H9 (cell line): ENCODE measurements around the gene HSD17B12. TPM values are rescaled to one million over a fixed set of nuclear protein-coding genes. Genes with fewer than 3 reads are reported as not detected.

Source experiments
- DNase-seq: peaks from one replicate; pipeline ENCODE4 v3.0.0-alpha.2; 2017
- H2AFZ ChIP-seq: one replicate; pipeline ENCODE4 v1.6.1; 2013; ENCODE audit warnings: mild to moderate bottlenecking, low read length, control low read depth, moderate library complexity
- H2AK5ac ChIP-seq: 2 replicates; pipeline ENCODE4 v1.6.1; 2013; ENCODE audit warnings: low read length, control low read depth, mixed read lengths; ENCODE audit not compliant: insufficient read length
- H2BK120ac ChIP-seq: one replicate; pipeline ENCODE4 v1.6.1; 2013; ENCODE audit warnings: low read depth, mild to moderate bottlenecking, low read length, control low read depth, inconsistent platforms; ENCODE audit not compliant: poor library complexity, severe bottlenecking
- H2BK12ac ChIP-seq: 2 replicates; pipeline ENCODE4 v1.6.1; 2013; ENCODE audit warnings: low read length, control low read depth, mixed read lengths, low read depth; ENCODE audit not compliant: insufficient read length
- H2BK15ac ChIP-seq: 2 replicates; pipeline ENCODE4 v1.6.1; 2013; ENCODE audit warnings: low read depth, low read length, control low read depth
- H2BK20ac ChIP-seq: one replicate; pipeline ENCODE4 v1.6.1; 2013; ENCODE audit warnings: low read depth, mild to moderate bottlenecking, low read length, control low read depth, inconsistent platforms; ENCODE audit not compliant: poor library complexity, severe bottlenecking
- H2BK5ac ChIP-seq: 2 replicates; pipeline ENCODE4 v1.6.1; 2013; ENCODE audit warnings: low read length, control low read depth, mixed read lengths; ENCODE audit not compliant: insufficient read length
- H3K14ac ChIP-seq: 2 replicates; pipeline ENCODE4 v1.6.1; 2013; ENCODE audit warnings: low read length, control low read depth; ENCODE audit not compliant: insufficient read depth
- H3K18ac ChIP-seq: 2 replicates; pipeline ENCODE4 v1.6.1; 2013; ENCODE audit warnings: low read depth, mild to moderate bottlenecking, mixed read lengths, low read length, control low read depth; ENCODE audit not compliant: insufficient read length
- H3K23ac ChIP-seq: 2 replicates; pipeline ENCODE4 v1.6.1; 2013; ENCODE audit warnings: low read length, control low read depth, mixed read lengths, low read depth; ENCODE audit not compliant: insufficient read length
- H3K23me2 ChIP-seq: 2 replicates; pipeline ENCODE4 v1.6.1; 2013; ENCODE audit warnings: low read depth, mild to moderate bottlenecking, mixed read lengths, low read length, control low read depth; ENCODE audit not compliant: insufficient read length, poor library complexity, severe bottlenecking
- H3K27ac ChIP-seq: 2 replicates; pipeline ENCODE4 v1.5.1; 2013; ENCODE audit warnings: low read length, control low read depth, mixed read lengths, low read depth; ENCODE audit not compliant: insufficient read length
- H3K27me3 ChIP-seq: 2 replicates; pipeline ENCODE4 v1.6.1; 2013; ENCODE audit warnings: low read length, control low read depth, inconsistent platforms; ENCODE audit not compliant: insufficient read depth
- H3K4ac ChIP-seq: 2 replicates; pipeline ENCODE4 v1.6.1; 2013; ENCODE audit warnings: low read depth, mild to moderate bottlenecking, control low read depth, inconsistent platforms, low read length, moderate library complexity
- H3K4me1 ChIP-seq: 2 replicates; pipeline ENCODE4 v1.6.1; 2013; ENCODE audit warnings: low read length, control low read depth, inconsistent platforms; ENCODE audit not compliant: insufficient read depth
- H3K4me2 ChIP-seq: 2 replicates; pipeline ENCODE4 v1.6.1; 2013; ENCODE audit warnings: low read length, control low read depth, mixed read lengths; ENCODE audit not compliant: insufficient read length, insufficient read depth
- H3K56ac ChIP-seq: 2 replicates; pipeline ENCODE4 v1.6.1; 2013; ENCODE audit warnings: low read depth, mild to moderate bottlenecking, mixed read lengths, low read length, control low read depth; ENCODE audit not compliant: insufficient read length
- H3K79me1 ChIP-seq: 2 replicates; pipeline ENCODE4 v1.6.1; 2013; ENCODE audit warnings: low read depth, mild to moderate bottlenecking, moderate library complexity, low read length, control low read depth, inconsistent platforms; ENCODE audit not compliant: insufficient read depth, poor library complexity, severe bottlenecking
- H3K79me2 ChIP-seq: 2 replicates; pipeline ENCODE4 v1.6.1; 2013; ENCODE audit warnings: low read length, control low read depth, inconsistent platforms; ENCODE audit not compliant: insufficient read depth
- H3K9ac ChIP-seq: 2 replicates; pipeline ENCODE4 v1.6.1; 2013; ENCODE audit warnings: low read length, control low read depth, mixed read lengths; ENCODE audit not compliant: insufficient read length; ENCODE audit errors: extremely low read depth
- H3K9me3 ChIP-seq: one replicate; pipeline ENCODE4 v1.6.1; 2013; ENCODE audit warnings: low read depth, low read length, inconsistent platforms; ENCODE audit not compliant: control insufficient read depth
- H3T11ph ChIP-seq: one replicate; pipeline ENCODE4 v1.6.1; 2013; ENCODE audit warnings: mild to moderate bottlenecking, low read length, control low read depth, inconsistent platforms
- H4K20me1 ChIP-seq: one replicate; pipeline ENCODE4 v1.6.1; 2013; ENCODE audit not compliant: control insufficient read depth, insufficient read length, insufficient read depth
- H4K5ac ChIP-seq: 2 replicates; pipeline ENCODE4 v1.6.1; 2013; ENCODE audit warnings: low read depth, mild to moderate bottlenecking, mixed read lengths, low read length, control low read depth; ENCODE audit not compliant: insufficient read length
- H4K8ac ChIP-seq: replicated peaks from 2 replicates; pipeline ENCODE4 v1.6.1; 2013; ENCODE audit warnings: low read length, control low read depth, mixed read lengths, low read depth; ENCODE audit not compliant: insufficient read length
- H4K91ac ChIP-seq: 2 replicates; pipeline ENCODE4 v1.6.1; 2013; ENCODE audit warnings: low read depth, mild to moderate bottlenecking, moderate library complexity, mixed read lengths, low read length, control low read depth; ENCODE audit not compliant: insufficient read length
- H3K27ac Mint-ChIP-seq, 3 experiments: 2 replicates in 2 of 3; 3 replicates in 1 of 3; pipeline ENCODE4 v1.8.0; 2020 to 2021; ENCODE audit warnings: mixed read lengths in 3 of 3, mild to moderate bottlenecking in 1 of 3, moderate library complexity in 1 of 3
- H3K27me3 Mint-ChIP-seq: 2 replicates; pipeline ENCODE4 v1.8.0; 2021; ENCODE audit warnings: low read depth, mild to moderate bottlenecking, moderate library complexity, mixed read lengths
- H3K36me3 Mint-ChIP-seq, 3 experiments: 2 replicates in 2 of 3; 3 replicates in 1 of 3; pipeline ENCODE4 v1.8.0; 2020 to 2021; ENCODE audit warnings: low read depth in 3 of 3, mixed read lengths in 3 of 3; ENCODE audit not compliant: insufficient read depth in 1 of 3
- H3K4me1 Mint-ChIP-seq, 2 experiments: 2 replicates each; pipeline ENCODE4 v1.8.0; 2020; ENCODE audit warnings: mixed read lengths in 2 of 2
- H3K4me3 Mint-ChIP-seq, 2 experiments: 2 replicates in 1 of 2; 3 replicates in 1 of 2; pipeline ENCODE4 v1.8.0; 2020 to 2021; ENCODE audit warnings: mild to moderate bottlenecking in 2 of 2, mixed read lengths in 2 of 2, moderate library complexity in 1 of 2
- H3K9me3 Mint-ChIP-seq, 2 experiments: 2 replicates in 1 of 2; 3 replicates in 1 of 2; pipeline ENCODE4 v1.8.0; 2020; ENCODE audit warnings: mild to moderate bottlenecking in 2 of 2, mixed read lengths in 2 of 2, moderate library complexity in 1 of 2
- WGBS: extraction: QIAGEN DNeasy Blood & Tissue Kit; methylation state at CpG from one replicate; pipeline ENCODE4 v1.1.7; 2013; ENCODE audit warnings: missing lambda C conversion rate, low lambda C conversion rate, mixed read lengths; ENCODE audit not compliant: insufficient read length; ENCODE audit errors: extremely low coverage; 5-methylcytosine and 5-hydroxymethylcytosine counted together
- total RNA-seq: library from RNA; stranded (reverse); gene quantifications from 2 replicates; pipeline ENCODE4 v1.2.1, GENCODE V29; 2021
- TF ChIP-seq, protein P1 (sequence below): fragments of 200-600 bp; sonication (generic); conservative IDR thresholded peaks from 3 replicates; pipeline ENCODE4 v1.8.0; 2021; ENCODE audit warnings: antibody characterized with exemption, mild to moderate bottlenecking

Gene HSD17B12
- total RNA-seq, 1 experiment from 2014 or later, result 111 TPM

DNA sequence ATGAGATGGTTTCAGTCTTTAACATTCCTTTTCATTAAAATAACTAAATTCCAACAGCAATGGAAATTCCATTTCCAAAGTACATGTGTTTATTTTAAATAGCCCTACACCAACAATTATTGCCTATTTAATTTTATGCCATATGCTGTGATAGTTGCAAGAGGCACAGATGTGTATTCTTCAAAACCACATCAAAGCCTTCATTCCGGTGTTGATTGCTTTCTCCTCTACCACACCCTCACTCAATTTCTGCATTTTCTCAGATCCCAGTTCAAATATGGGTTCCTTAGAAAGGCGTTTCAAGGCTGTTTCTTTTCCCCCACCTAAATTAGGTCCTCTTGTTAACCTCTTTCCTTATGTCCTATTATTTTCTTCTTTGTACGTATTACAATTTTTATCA is 6.0 kb upstream of the HSD17B12 start:
- Histone ChIP-seq H2BK120ac (no peak overlapping the region), H3K9me3 (no peaks in the 10 kb centered on the region), H3K27ac (no peak overlapping the region), H3K9ac (no peak overlapping the region), H3K79me2 (no peaks in the 10 kb centered on the region), H2BK5ac (no peak overlapping the region), H3K14ac (no peak overlapping the region), H2AFZ (no peak overlapping the region), H2AK5ac (no peak overlapping the region), H4K91ac (no peak overlapping the region), H4K5ac (no peak overlapping the region), H3K27me3 (no peaks in the 10 kb centered on the region), H2BK12ac (no peak overlapping the region), H3K56ac (no peak overlapping the region), H3K18ac (no peak overlapping the region), H3K4me2 (no peak overlapping the region), H4K8ac (no peak overlapping the region), H3K23me2 (no peaks in the 10 kb centered on the region), H2BK15ac (no peak overlapping the region), H4K20me1 (no peaks in the 10 kb centered on the region), H3T11ph (no peak overlapping the region), H3K4ac (no peak overlapping the region), H3K23ac (no peak overlapping the region), H3K4me1 (no peaks in the 10 kb centered on the region), H2BK20ac (no peak overlapping the region), H3K79me1 (no peaks in the 10 kb centered on the region)
- no peaks in the 10 kb centered on the region for H3K4me1 Mint-ChIP-seq
- no peak overlapping the region for H3K27ac Mint-ChIP-seq
- H3K9me3 Mint-ChIP-seq, result peaks cover 12 to 15% of the 10 kb centered on the region in 2 experiments
- peaks cover 0 to 3% (median 0%) of the 10 kb centered on the region in 3 experiments; a peak in 2 of 7 replicates for H3K36me3 Mint-ChIP-seq
- no peak for DNase-seq
- H3K27me3 Mint-ChIP-seq, result no peaks in the 10 kb centered on the region
- no CpG with 5 or more reads among the region's 3 CpGs for WGBS
- no peak overlapping the region for H3K4me3 Mint-ChIP-seq
- TF ChIP-seq, protein P1, sequence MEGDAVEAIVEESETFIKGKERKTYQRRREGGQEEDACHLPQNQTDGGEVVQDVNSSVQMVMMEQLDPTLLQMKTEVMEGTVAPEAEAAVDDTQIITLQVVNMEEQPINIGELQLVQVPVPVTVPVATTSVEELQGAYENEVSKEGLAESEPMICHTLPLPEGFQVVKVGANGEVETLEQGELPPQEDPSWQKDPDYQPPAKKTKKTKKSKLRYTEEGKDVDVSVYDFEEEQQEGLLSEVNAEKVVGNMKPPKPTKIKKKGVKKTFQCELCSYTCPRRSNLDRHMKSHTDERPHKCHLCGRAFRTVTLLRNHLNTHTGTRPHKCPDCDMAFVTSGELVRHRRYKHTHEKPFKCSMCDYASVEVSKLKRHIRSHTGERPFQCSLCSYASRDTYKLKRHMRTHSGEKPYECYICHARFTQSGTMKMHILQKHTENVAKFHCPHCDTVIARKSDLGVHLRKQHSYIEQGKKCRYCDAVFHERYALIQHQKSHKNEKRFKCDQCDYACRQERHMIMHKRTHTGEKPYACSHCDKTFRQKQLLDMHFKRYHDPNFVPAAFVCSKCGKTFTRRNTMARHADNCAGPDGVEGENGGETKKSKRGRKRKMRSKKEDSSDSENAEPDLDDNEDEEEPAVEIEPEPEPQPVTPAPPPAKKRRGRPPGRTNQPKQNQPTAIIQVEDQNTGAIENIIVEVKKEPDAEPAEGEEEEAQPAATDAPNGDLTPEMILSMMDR, result no peak
